IPS-18a (cell line): ENCODE measurements around the gene PGAP3.
A peak's percentile ranks its signal among the peaks of the same experiment; 100 is the strongest.

Experiments used
- H3K27ac ChIP-seq: one replicate; pipeline ENCODE4 v1.5.1; 2013; ENCODE audit warnings: low read length
- H3K27me3 ChIP-seq: one replicate; pipeline ENCODE4 v1.6.1; 2013; ENCODE audit warnings: mild to moderate bottlenecking, low read length; ENCODE audit not compliant: control insufficient read depth, insufficient read depth
- H3K36me3 ChIP-seq: one replicate; pipeline ENCODE4 v1.6.1; 2013; ENCODE audit warnings: low read depth, low read length; ENCODE audit not compliant: control insufficient read depth
- H3K4me1 ChIP-seq: one replicate; pipeline ENCODE4 v1.6.1; 2013; ENCODE audit warnings: low read depth, low read length; ENCODE audit not compliant: control insufficient read depth
- H3K4me3 ChIP-seq: one replicate; pipeline ENCODE4 v1.5.1; 2013; ENCODE audit warnings: low read length
- H3K9ac ChIP-seq: one replicate; pipeline ENCODE4 v1.6.1; 2013; ENCODE audit warnings: mild to moderate bottlenecking, low read length, moderate library complexity
- H3K9me3 ChIP-seq: one replicate; pipeline ENCODE4 v1.6.1; 2013; ENCODE audit warnings: low read depth, low read length; ENCODE audit not compliant: control insufficient read depth

Gene PGAP3

DNA sequence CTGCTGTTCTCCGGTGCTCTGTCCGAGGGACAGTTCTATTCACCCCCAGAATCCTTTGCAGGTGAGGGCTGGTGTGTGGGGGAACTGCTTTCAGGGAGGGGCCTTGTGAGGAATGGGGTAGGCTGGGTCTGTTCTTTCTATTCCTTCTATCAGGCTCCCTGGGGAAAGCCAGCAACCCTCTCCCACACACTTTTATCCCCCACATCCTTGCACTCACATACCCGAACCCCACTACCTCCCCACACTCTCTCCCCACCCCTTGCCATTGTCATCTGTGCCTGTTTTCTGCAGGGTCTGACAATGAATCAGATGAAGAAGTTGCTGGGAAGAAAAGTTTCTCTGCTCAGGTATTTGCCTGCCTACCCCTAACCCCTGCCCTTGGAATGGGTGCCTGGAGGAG lies 29.1 kb downstream of the PGAP3 start:
- Histone ChIP-seq H3K4me3 (no peak overlapping the region), H3K36me3 (peaks cover 3% of the 10 kb centered on the region), H3K27me3 (no peaks in the 10 kb centered on the region), H3K9ac (no peak overlapping the region), H3K9me3 (no peaks in the 10 kb centered on the region), H3K4me1 (peaks cover 6% of the 10 kb centered on the region), H3K27ac (no peak overlapping the region)

GRCh38 chr17:39658346-39658745 lies 29.5 kb downstream of the PGAP3 start:
- H3K27me3 ChIP-seq = no peaks in the 10 kb centered on the region
- peaks cover 3% of the 10 kb centered on the region for H3K36me3 ChIP-seq
- H3K27ac ChIP-seq = no peak overlapping the region
- peaks cover 6% of the 10 kb centered on the region for H3K4me1 ChIP-seq
- no peak overlapping the region for H3K9ac ChIP-seq
- no peak overlapping the region for H3K4me3 ChIP-seq
- no peaks in the 10 kb centered on the region for H3K9me3 ChIP-seq

- Histone ChIP-seq H3K36me3 (no peaks in the 10 kb centered on the region), H3K27me3 (no peaks in the 10 kb centered on the region), H3K9ac (no peak overlapping the region), H3K27ac (no peak overlapping the region), H3K4me1 (peaks cover 15% of the 10 kb centered on the region), H3K9me3 (no peaks in the 10 kb centered on the region), H3K4me3 (no peak overlapping the region)
These were observed 32.8 kb downstream of the PGAP3 start for GRCh38 chr17:39655105-39655504.

GRCh38 chr17:39653662-39654331 lies 34.1 kb downstream of the PGAP3 start:
- peaks cover 15% of the 10 kb centered on the region for H3K4me1 ChIP-seq
- peaks cover 2% of the 10 kb centered on the region for H3K36me3 ChIP-seq
- H3K9ac ChIP-seq = no peak overlapping the region
- H3K27me3 ChIP-seq = no peaks in the 10 kb centered on the region
- H3K4me3 ChIP-seq = no peak overlapping the region
- H3K9me3 ChIP-seq = no peaks in the 10 kb centered on the region
- no peak overlapping the region for H3K27ac ChIP-seq

GRCh38 chr17:39653316-39653661 lies 34.6 kb downstream of the PGAP3 start:
- H3K4me3 ChIP-seq = no peak overlapping the region
- H3K36me3 ChIP-seq = peaks cover 2% of the 10 kb centered on the region
- peaks cover 15% of the 10 kb centered on the region for H3K4me1 ChIP-seq
- no peak overlapping the region for H3K9ac ChIP-seq
- H3K27ac ChIP-seq = no peak overlapping the region
- H3K9me3 ChIP-seq = no peaks in the 10 kb centered on the region
- no peaks in the 10 kb centered on the region for H3K27me3 ChIP-seq

DNA sequence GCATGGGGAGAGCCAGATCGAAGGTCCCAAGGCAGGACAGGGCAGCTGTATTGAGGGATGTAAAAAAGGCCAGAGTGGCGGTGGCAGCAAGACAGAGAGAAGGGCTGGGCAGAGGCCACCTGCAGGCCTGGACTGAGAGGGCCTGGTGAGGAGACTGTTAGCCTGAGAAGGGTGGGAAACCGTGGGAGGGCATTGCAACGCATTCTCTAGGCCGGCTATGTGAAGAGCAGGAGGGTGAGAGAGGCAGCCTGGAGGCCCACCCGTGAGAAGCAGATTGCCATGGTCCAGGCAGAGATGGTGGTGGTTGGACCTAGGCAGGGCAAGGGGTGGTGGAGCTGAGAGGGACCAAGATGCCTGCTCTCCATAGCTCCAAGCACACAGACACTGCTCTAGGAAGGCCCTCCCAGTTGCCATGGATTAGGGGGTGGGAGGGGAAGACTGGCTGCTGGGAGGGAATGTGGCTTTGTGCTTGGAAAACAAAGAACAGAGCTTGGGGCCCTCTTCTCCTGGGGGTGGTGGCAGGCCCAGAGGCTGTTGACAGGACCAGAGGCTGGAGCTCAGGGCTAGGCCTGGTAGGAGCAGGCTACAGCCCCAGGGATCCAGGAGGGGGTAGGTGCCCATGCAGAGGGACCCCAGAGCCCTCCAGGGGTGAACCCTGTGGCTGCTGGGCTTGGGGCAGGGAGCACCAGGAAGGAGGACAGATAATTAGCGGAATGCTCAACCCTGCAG lies 35.1 kb downstream of the PGAP3 start:
- Histone ChIP-seq H3K36me3 (peaks cover 2% of the 10 kb centered on the region), H3K4me1 (peaks cover 15% of the 10 kb centered on the region), H3K27ac (peak overlapping the region; percentile 49), H3K9ac (no peak overlapping the region), H3K9me3 (no peaks in the 10 kb centered on the region), H3K4me3 (no peak overlapping the region), H3K27me3 (no peaks in the 10 kb centered on the region)

DNA sequence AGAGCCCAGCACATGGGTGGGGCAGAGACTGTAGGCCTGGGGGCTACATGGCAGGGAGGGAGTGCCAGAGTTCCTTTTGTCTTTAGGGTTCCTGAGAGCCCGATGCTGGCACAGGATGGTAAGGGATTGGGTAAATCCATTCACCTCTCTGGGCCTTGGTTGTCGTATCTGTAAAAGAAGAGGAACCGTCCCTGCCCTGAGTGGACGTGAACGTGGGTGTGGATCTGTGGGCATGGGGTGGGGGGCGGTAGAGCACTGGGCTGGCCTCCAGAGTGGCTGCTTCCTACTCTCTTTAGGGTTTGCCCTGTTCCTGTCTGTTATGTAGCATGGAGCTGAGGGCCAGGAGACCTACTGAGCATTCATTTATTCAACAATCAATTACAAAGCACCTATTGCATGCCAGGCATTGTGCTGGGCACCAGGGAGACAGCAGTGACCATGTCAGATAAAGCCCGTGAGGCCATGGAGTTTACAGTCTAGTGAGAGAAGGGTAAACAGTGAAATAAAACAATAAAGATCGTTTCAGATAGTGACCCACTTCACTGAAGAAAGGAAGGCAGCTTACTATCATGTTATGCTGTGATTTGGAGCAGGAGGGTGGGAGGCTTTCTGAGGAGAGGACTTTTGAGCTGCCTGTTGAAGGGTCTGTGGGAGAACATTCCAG lies 35.8 kb downstream of the PGAP3 start:
- no peak overlapping the region for H3K9ac ChIP-seq

DNA sequence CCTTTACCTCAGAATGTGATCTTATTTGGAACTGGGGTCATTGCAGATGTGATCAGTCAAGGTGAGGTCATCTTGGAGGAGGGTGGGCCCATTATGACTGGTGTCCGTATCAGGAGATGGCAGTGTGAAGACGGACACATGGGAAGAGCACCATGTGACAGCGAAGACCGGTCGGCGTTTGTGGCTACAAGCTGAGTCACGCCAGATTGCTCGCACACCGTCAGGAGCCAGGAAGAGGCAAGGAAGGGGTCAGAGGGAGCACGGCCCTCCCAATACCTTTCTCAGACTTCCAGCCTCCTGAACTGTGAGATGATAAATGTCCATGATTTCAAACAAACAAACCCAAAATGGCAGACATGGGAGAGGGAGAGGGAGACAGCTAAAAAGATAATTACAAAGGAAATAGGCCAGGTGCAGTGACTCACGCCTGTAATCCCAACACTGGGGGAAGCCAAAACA lies 37.7 kb downstream of the PGAP3 start:
- Histone ChIP-seq H3K4me3 (no peak overlapping the region), H3K27ac (no peak overlapping the region), H3K4me1 (peaks cover 19% of the 10 kb centered on the region), H3K9me3 (no peaks in the 10 kb centered on the region), H3K9ac (no peak overlapping the region), H3K36me3 (peaks cover 2% of the 10 kb centered on the region), H3K27me3 (no peaks in the 10 kb centered on the region)

More for the DNA sequence above, 35.8 kb downstream of the PGAP3 start:
- Histone ChIP-seq H3K27me3 (no peaks in the 10 kb centered on the region), H3K9me3 (no peaks in the 10 kb centered on the region), H3K4me3 (no peak overlapping the region), H3K4me1 (peaks cover 15% of the 10 kb centered on the region), H3K36me3 (peaks cover 2% of the 10 kb centered on the region), H3K27ac (peak overlapping the region; percentile 49)

GRCh38 chr17:39648616-39649366 lies 39.1 kb downstream of the PGAP3 start:
- H3K4me1 ChIP-seq = peaks cover 25% of the 10 kb centered on the region
- H3K9me3 ChIP-seq = no peaks in the 10 kb centered on the region
- no peak overlapping the region for H3K4me3 ChIP-seq
- no peak overlapping the region for H3K27ac ChIP-seq
- H3K27me3 ChIP-seq = no peaks in the 10 kb centered on the region
- peaks cover 2% of the 10 kb centered on the region for H3K36me3 ChIP-seq
- no peak overlapping the region for H3K9ac ChIP-seq

DNA sequence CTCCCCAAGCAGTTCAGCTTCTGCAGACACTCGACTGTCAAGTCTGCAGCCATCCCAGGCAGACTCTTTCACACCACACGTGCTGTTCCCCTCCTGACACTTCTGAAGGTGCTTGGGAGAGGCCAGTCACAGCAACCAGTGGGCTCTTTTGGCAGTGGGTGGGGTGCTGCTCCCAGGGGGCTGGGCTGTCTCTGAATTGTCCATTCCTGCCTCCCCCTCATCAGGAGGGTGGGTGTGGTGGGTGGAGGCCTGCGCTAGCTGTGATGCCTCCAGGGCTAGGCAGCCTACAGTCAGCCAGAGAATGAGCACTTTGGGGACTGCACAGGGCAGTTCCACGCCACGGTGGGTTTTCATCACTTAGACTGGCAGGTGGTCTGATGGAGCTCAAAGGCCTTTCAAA lies 40.6 kb downstream of the PGAP3 start:
- H3K36me3 ChIP-seq = peaks cover 2% of the 10 kb centered on the region
- peaks cover 15% of the 10 kb centered on the region for H3K4me1 ChIP-seq
- H3K4me3 ChIP-seq = no peak overlapping the region
- H3K9me3 ChIP-seq = no peaks in the 10 kb centered on the region
- H3K9ac ChIP-seq = no peak overlapping the region
- no peaks in the 10 kb centered on the region for H3K27me3 ChIP-seq
- no peak overlapping the region for H3K27ac ChIP-seq

DNA sequence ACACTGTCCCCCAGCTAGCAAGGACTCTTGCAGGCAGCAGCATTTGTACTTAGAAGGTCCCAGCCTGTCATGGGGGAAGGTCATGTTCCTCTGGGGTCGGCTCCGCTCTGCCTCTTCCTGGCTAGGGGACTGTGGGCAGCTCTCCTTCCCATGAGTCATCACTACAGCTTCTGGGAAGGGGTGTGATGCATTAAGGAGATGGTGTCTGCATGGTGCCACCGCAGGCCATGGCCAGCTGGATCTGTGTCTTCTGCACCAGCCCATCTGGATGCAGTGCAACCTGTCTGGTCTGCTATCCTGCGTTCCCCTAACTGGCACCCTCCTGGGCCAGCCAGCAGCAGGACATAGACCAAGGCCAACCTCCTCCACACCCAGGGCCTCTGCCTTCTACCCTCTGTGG lies 44.6 kb downstream of the PGAP3 start:
- Histone ChIP-seq H3K27me3 (no peaks in the 10 kb centered on the region), H3K9me3 (no peaks in the 10 kb centered on the region), H3K27ac (no peak overlapping the region), H3K36me3 (no peaks in the 10 kb centered on the region), H3K9ac (no peak overlapping the region), H3K4me1 (peaks cover 14% of the 10 kb centered on the region), H3K4me3 (no peak overlapping the region)
